GM10266 (cell line): ENCODE data around the gene EHMT2.

Experiments
- DNase-seq: peaks from one replicate; pipeline ENCODE4 v3.0.0; 2012; ENCODE audit errors: extremely low spot score
- TF ChIP-seq, protein P1 (sequence below): IDR thresholded peaks from 2 replicates; pipeline ENCODE4 v1.5.1; 2012; ENCODE audit warnings: mild to moderate bottlenecking, low read depth; ENCODE audit not compliant: control insufficient read depth, insufficient read depth; ENCODE audit errors: missing control alignments

The EHMT2 gene

DNA sequence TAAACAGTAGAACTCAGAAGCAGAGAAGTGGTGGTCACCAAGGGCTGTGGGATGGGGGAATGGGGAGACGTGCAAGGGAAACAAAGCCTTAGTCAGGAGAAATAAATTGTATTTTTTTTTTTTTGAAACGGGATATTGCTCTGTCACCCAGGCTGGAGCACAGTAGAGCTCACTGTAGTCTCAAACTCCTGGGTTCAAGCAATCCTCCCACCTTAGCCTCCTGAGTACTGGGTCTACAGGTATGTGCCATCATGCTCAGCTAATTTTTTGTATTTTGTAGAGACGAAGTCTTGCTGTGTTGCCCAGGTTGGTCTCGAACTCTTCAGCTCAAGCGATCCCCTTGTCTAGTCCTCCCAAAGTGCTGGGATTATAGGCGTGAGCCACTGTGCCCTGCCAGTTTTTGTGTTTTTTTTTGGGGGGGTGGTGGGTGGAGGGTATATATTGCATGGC lies 66.6 kb downstream of the EHMT2 start:
- TF ChIP-seq, protein P1, sequence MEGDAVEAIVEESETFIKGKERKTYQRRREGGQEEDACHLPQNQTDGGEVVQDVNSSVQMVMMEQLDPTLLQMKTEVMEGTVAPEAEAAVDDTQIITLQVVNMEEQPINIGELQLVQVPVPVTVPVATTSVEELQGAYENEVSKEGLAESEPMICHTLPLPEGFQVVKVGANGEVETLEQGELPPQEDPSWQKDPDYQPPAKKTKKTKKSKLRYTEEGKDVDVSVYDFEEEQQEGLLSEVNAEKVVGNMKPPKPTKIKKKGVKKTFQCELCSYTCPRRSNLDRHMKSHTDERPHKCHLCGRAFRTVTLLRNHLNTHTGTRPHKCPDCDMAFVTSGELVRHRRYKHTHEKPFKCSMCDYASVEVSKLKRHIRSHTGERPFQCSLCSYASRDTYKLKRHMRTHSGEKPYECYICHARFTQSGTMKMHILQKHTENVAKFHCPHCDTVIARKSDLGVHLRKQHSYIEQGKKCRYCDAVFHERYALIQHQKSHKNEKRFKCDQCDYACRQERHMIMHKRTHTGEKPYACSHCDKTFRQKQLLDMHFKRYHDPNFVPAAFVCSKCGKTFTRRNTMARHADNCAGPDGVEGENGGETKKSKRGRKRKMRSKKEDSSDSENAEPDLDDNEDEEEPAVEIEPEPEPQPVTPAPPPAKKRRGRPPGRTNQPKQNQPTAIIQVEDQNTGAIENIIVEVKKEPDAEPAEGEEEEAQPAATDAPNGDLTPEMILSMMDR = no peak
- DNase-seq = no peak
